H9 (cell line): Measurements from ENCODE around the gene TXNDC17. TPM values are rescaled to one million over a fixed set of nuclear protein-coding genes. Genes with fewer than 3 reads are reported as not detected.
A peak's percentile ranks its signal among the peaks of the same experiment; 100 is the strongest.
"Not testable (repeated sequence)": the region's sequence is repeated elsewhere in the genome, so short reads cannot be mapped to it uniquely, and the experiment has no call there.

Experiments
- DNase-seq: peaks from one replicate; pipeline ENCODE4 v3.0.0-alpha.2; 2017
- H2AFZ ChIP-seq: one replicate; pipeline ENCODE4 v1.6.1; 2013; ENCODE audit warnings: mild to moderate bottlenecking, low read length, control low read depth, moderate library complexity
- H2AK5ac ChIP-seq: 2 replicates; pipeline ENCODE4 v1.6.1; 2013; ENCODE audit warnings: low read length, control low read depth, mixed read lengths; ENCODE audit not compliant: insufficient read length
- H2BK120ac ChIP-seq: one replicate; pipeline ENCODE4 v1.6.1; 2013; ENCODE audit warnings: low read depth, mild to moderate bottlenecking, low read length, control low read depth, inconsistent platforms; ENCODE audit not compliant: poor library complexity, severe bottlenecking
- H2BK12ac ChIP-seq: 2 replicates; pipeline ENCODE4 v1.6.1; 2013; ENCODE audit warnings: low read length, control low read depth, mixed read lengths, low read depth; ENCODE audit not compliant: insufficient read length
- H2BK15ac ChIP-seq: 2 replicates; pipeline ENCODE4 v1.6.1; 2013; ENCODE audit warnings: low read depth, low read length, control low read depth
- H2BK20ac ChIP-seq: one replicate; pipeline ENCODE4 v1.6.1; 2013; ENCODE audit warnings: low read depth, mild to moderate bottlenecking, low read length, control low read depth, inconsistent platforms; ENCODE audit not compliant: poor library complexity, severe bottlenecking
- H2BK5ac ChIP-seq: 2 replicates; pipeline ENCODE4 v1.6.1; 2013; ENCODE audit warnings: low read length, control low read depth, mixed read lengths; ENCODE audit not compliant: insufficient read length
- H3K14ac ChIP-seq: 2 replicates; pipeline ENCODE4 v1.6.1; 2013; ENCODE audit warnings: low read length, control low read depth; ENCODE audit not compliant: insufficient read depth
- H3K18ac ChIP-seq: 2 replicates; pipeline ENCODE4 v1.6.1; 2013; ENCODE audit warnings: low read depth, mild to moderate bottlenecking, mixed read lengths, low read length, control low read depth; ENCODE audit not compliant: insufficient read length
- H3K23ac ChIP-seq: 2 replicates; pipeline ENCODE4 v1.6.1; 2013; ENCODE audit warnings: low read length, control low read depth, mixed read lengths, low read depth; ENCODE audit not compliant: insufficient read length
- H3K23me2 ChIP-seq: 2 replicates; pipeline ENCODE4 v1.6.1; 2013; ENCODE audit warnings: low read depth, mild to moderate bottlenecking, mixed read lengths, low read length, control low read depth; ENCODE audit not compliant: insufficient read length, poor library complexity, severe bottlenecking
- H3K27ac ChIP-seq: 2 replicates; pipeline ENCODE4 v1.5.1; 2013; ENCODE audit warnings: low read length, control low read depth, mixed read lengths, low read depth; ENCODE audit not compliant: insufficient read length
- H3K27me3 ChIP-seq: 2 replicates; pipeline ENCODE4 v1.6.1; 2013; ENCODE audit warnings: low read length, control low read depth, inconsistent platforms; ENCODE audit not compliant: insufficient read depth
- H3K4ac ChIP-seq: 2 replicates; pipeline ENCODE4 v1.6.1; 2013; ENCODE audit warnings: low read depth, mild to moderate bottlenecking, control low read depth, inconsistent platforms, low read length, moderate library complexity
- H3K4me1 ChIP-seq: 2 replicates; pipeline ENCODE4 v1.6.1; 2013; ENCODE audit warnings: low read length, control low read depth, inconsistent platforms; ENCODE audit not compliant: insufficient read depth
- H3K4me2 ChIP-seq: 2 replicates; pipeline ENCODE4 v1.6.1; 2013; ENCODE audit warnings: low read length, control low read depth, mixed read lengths; ENCODE audit not compliant: insufficient read length, insufficient read depth
- H3K56ac ChIP-seq: 2 replicates; pipeline ENCODE4 v1.6.1; 2013; ENCODE audit warnings: low read depth, mild to moderate bottlenecking, mixed read lengths, low read length, control low read depth; ENCODE audit not compliant: insufficient read length
- H3K79me1 ChIP-seq: 2 replicates; pipeline ENCODE4 v1.6.1; 2013; ENCODE audit warnings: low read depth, mild to moderate bottlenecking, moderate library complexity, low read length, control low read depth, inconsistent platforms; ENCODE audit not compliant: insufficient read depth, poor library complexity, severe bottlenecking
- H3K79me2 ChIP-seq: 2 replicates; pipeline ENCODE4 v1.6.1; 2013; ENCODE audit warnings: low read length, control low read depth, inconsistent platforms; ENCODE audit not compliant: insufficient read depth
- H3K9ac ChIP-seq: 2 replicates; pipeline ENCODE4 v1.6.1; 2013; ENCODE audit warnings: low read length, control low read depth, mixed read lengths; ENCODE audit not compliant: insufficient read length; ENCODE audit errors: extremely low read depth
- H3K9me3 ChIP-seq: one replicate; pipeline ENCODE4 v1.6.1; 2013; ENCODE audit warnings: low read depth, low read length, inconsistent platforms; ENCODE audit not compliant: control insufficient read depth
- H3T11ph ChIP-seq: one replicate; pipeline ENCODE4 v1.6.1; 2013; ENCODE audit warnings: mild to moderate bottlenecking, low read length, control low read depth, inconsistent platforms
- H4K20me1 ChIP-seq: one replicate; pipeline ENCODE4 v1.6.1; 2013; ENCODE audit not compliant: control insufficient read depth, insufficient read length, insufficient read depth
- H4K5ac ChIP-seq: 2 replicates; pipeline ENCODE4 v1.6.1; 2013; ENCODE audit warnings: low read depth, mild to moderate bottlenecking, mixed read lengths, low read length, control low read depth; ENCODE audit not compliant: insufficient read length
- H4K8ac ChIP-seq: replicated peaks from 2 replicates; pipeline ENCODE4 v1.6.1; 2013; ENCODE audit warnings: low read length, control low read depth, mixed read lengths, low read depth; ENCODE audit not compliant: insufficient read length
- H4K91ac ChIP-seq: 2 replicates; pipeline ENCODE4 v1.6.1; 2013; ENCODE audit warnings: low read depth, mild to moderate bottlenecking, moderate library complexity, mixed read lengths, low read length, control low read depth; ENCODE audit not compliant: insufficient read length
- H3K27ac Mint-ChIP-seq, 3 experiments: 2 replicates in 2 of 3; 3 replicates in 1 of 3; pipeline ENCODE4 v1.8.0; 2020 to 2021; ENCODE audit warnings: mixed read lengths in 3 of 3, mild to moderate bottlenecking in 1 of 3, moderate library complexity in 1 of 3
- H3K27me3 Mint-ChIP-seq: 2 replicates; pipeline ENCODE4 v1.8.0; 2021; ENCODE audit warnings: low read depth, mild to moderate bottlenecking, moderate library complexity, mixed read lengths
- H3K36me3 Mint-ChIP-seq, 3 experiments: 2 replicates in 2 of 3; 3 replicates in 1 of 3; pipeline ENCODE4 v1.8.0; 2020 to 2021; ENCODE audit warnings: low read depth in 3 of 3, mixed read lengths in 3 of 3; ENCODE audit not compliant: insufficient read depth in 1 of 3
- H3K4me1 Mint-ChIP-seq, 2 experiments: 2 replicates each; pipeline ENCODE4 v1.8.0; 2020; ENCODE audit warnings: mixed read lengths in 2 of 2
- H3K4me3 Mint-ChIP-seq, 2 experiments: 2 replicates in 1 of 2; 3 replicates in 1 of 2; pipeline ENCODE4 v1.8.0; 2020 to 2021; ENCODE audit warnings: mild to moderate bottlenecking in 2 of 2, mixed read lengths in 2 of 2, moderate library complexity in 1 of 2
- H3K9me3 Mint-ChIP-seq, 2 experiments: 2 replicates in 1 of 2; 3 replicates in 1 of 2; pipeline ENCODE4 v1.8.0; 2020; ENCODE audit warnings: mild to moderate bottlenecking in 2 of 2, mixed read lengths in 2 of 2, moderate library complexity in 1 of 2
- WGBS: extraction: QIAGEN DNeasy Blood & Tissue Kit; methylation state at CpG from one replicate; pipeline ENCODE4 v1.1.7; 2013; ENCODE audit warnings: missing lambda C conversion rate, low lambda C conversion rate, mixed read lengths; ENCODE audit not compliant: insufficient read length; ENCODE audit errors: extremely low coverage; 5-methylcytosine and 5-hydroxymethylcytosine counted together
- total RNA-seq: library from RNA; stranded (reverse); gene quantifications from 2 replicates; pipeline ENCODE4 v1.2.1, GENCODE V29; 2021
- TF ChIP-seq, protein P1 (sequence below): fragments of 200-600 bp; sonication (generic); conservative IDR thresholded peaks from 3 replicates; pipeline ENCODE4 v1.8.0; 2021; ENCODE audit warnings: antibody characterized with exemption, mild to moderate bottlenecking

Gene TXNDC17
- total RNA-seq, 1 experiment from 2014 or later = 170 TPM

- Mint-ChIP-seq H3K27ac (no peak overlapping the region), H3K36me3 (peaks cover 1 to 2% (median 1%) of the 10 kb centered on the region in 3 experiments; a peak in 4 of 7 replicates), H3K4me1 (peaks cover 38 to 42% of the 10 kb centered on the region in 2 experiments), H3K9me3 (no peaks in the 10 kb centered on the region; a peak in 2 of 5 replicates), H3K4me3 (peak overlapping the region; percentile 69 to 83), H3K27me3 (peaks cover 72% of the 10 kb centered on the region)
- no peak overlapping the region for H2BK120ac ChIP-seq
- no peak overlapping the region for H2BK15ac ChIP-seq
- H3K56ac ChIP-seq = no peak overlapping the region
- no peaks in the 10 kb centered on the region for H3K79me1 ChIP-seq
- no peak overlapping the region for H3T11ph ChIP-seq
- H4K5ac ChIP-seq = no peak overlapping the region
- no peak overlapping the region for H3K18ac ChIP-seq
- H4K20me1 ChIP-seq = no peaks in the 10 kb centered on the region
- H4K91ac ChIP-seq = no peak overlapping the region
- peak; percentile 84 for DNase-seq
- no peak overlapping the region for H2AFZ ChIP-seq
- H3K4ac ChIP-seq = no peak overlapping the region
- H2BK12ac ChIP-seq = no peak overlapping the region
- WGBS = no CpG with 5 or more reads among the region's 46 CpGs
- no peak overlapping the region for H3K23ac ChIP-seq
- TF ChIP-seq, protein P1, sequence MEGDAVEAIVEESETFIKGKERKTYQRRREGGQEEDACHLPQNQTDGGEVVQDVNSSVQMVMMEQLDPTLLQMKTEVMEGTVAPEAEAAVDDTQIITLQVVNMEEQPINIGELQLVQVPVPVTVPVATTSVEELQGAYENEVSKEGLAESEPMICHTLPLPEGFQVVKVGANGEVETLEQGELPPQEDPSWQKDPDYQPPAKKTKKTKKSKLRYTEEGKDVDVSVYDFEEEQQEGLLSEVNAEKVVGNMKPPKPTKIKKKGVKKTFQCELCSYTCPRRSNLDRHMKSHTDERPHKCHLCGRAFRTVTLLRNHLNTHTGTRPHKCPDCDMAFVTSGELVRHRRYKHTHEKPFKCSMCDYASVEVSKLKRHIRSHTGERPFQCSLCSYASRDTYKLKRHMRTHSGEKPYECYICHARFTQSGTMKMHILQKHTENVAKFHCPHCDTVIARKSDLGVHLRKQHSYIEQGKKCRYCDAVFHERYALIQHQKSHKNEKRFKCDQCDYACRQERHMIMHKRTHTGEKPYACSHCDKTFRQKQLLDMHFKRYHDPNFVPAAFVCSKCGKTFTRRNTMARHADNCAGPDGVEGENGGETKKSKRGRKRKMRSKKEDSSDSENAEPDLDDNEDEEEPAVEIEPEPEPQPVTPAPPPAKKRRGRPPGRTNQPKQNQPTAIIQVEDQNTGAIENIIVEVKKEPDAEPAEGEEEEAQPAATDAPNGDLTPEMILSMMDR = no peak
- no peaks in the 10 kb centered on the region for H3K9me3 ChIP-seq
- H2BK20ac ChIP-seq = no peak overlapping the region
- H3K23me2 ChIP-seq = peaks cover 14% of the 10 kb centered on the region
- no peak overlapping the region for H2AK5ac ChIP-seq
- H3K79me2 ChIP-seq = no peaks in the 10 kb centered on the region; the same call in 1 of the 2 replicates
- peaks cover 16% of the 10 kb centered on the region; the same call in 1 of the 2 replicates for H3K27me3 ChIP-seq
- H3K9ac ChIP-seq = no peak overlapping the region
- H3K14ac ChIP-seq = no peak overlapping the region
- peaks cover 4% of the 10 kb centered on the region for H3K4me1 ChIP-seq
- no peak overlapping the region for H4K8ac ChIP-seq
- H3K27ac ChIP-seq = no peak overlapping the region
- H2BK5ac ChIP-seq = no peak overlapping the region
- H3K4me2 ChIP-seq = peak overlapping the region; percentile 81
Observed at GRCh38 chr17:6654841-6655731, 14.2 kb downstream of the TXNDC17 start.

- H3K27ac Mint-ChIP-seq, H2AFZ ChIP-seq, H2BK15ac ChIP-seq: not testable (repeated sequence)
Observed at GRCh38 chr17:6655732-6656361, 15.0 kb downstream of the TXNDC17 start.

More at GRCh38 chr17:6655732-6656361, 15.0 kb downstream of the TXNDC17 start:
- H2AK5ac ChIP-seq, H3K79me2 ChIP-seq, H4K20me1 ChIP-seq, H3K18ac ChIP-seq, H3K4me1 ChIP-seq, H2BK5ac ChIP-seq, H2BK12ac ChIP-seq, H3K14ac ChIP-seq, H3K56ac ChIP-seq, H3K4ac ChIP-seq, H3K9ac ChIP-seq, H3T11ph ChIP-seq, H2BK20ac ChIP-seq, H4K91ac ChIP-seq, H3K27ac ChIP-seq, H3K36me3 Mint-ChIP-seq, H4K8ac ChIP-seq, H3K23ac ChIP-seq, DNase-seq, H3K79me1 ChIP-seq, H4K5ac ChIP-seq, H3K9me3 ChIP-seq, H3K9me3 Mint-ChIP-seq, H2BK120ac ChIP-seq: not testable (repeated sequence)
- Histone ChIP-seq H3K27me3 (peaks cover 16% of the 10 kb centered on the region; the same call in 1 of the 2 replicates), H3K4me2 (peak overlapping the region; percentile 81), H3K23me2 (peaks cover 14% of the 10 kb centered on the region)
- H3K4me3 Mint-ChIP-seq = peak overlapping the region; percentile 69 to 90
- WGBS = no CpG with 5 or more reads among the region's 41 CpGs
- H3K27me3 Mint-ChIP-seq = peaks cover 79% of the 10 kb centered on the region
- peaks cover 33 to 38% of the 10 kb centered on the region in 2 experiments for H3K4me1 Mint-ChIP-seq
